Suppressor macrophage treated with lipopolysaccharide for 1 hour (primary cell): Measurements from ENCODE around the gene CCDC13.
A peak's percentile ranks its signal among the peaks of the same experiment; 100 is the strongest.

Experiments
- DNase-seq, 3 donors: peaks; one replicate each; pipeline ENCODE4 v3.0.0-alpha.2; 2020 to 2022

CCDC13 gene

DNA sequence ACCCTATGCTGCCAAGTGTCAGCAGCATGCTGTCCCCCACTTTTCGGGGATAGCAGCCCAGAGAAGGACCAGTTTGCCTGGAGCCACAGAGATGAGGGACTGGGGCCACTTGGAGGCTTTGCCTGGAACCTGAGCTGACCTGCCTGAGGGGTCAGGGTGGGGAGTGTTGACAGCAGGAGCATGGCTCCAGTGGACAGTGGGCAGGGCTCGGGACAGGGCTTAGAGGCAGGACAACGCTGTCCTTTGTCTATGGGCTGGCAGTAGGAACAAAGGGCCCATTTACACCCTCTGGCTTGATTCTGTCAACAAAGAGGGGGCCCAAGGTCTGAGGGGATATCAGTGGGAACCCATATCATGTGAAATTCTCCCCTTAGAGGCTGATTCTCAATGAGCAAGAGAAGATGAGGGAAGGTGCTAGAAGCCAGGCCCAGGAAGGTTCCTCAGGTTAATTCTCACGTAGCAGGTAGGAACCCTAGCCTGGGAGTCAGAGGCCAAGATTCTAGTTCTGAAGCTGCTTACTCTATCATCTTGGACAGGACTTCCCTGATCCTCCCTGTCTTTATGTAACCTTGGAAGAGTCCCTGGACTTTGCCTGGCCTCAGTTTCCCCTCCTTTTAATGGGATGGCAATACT lies 40.7 kb downstream of the CCDC13 start:
- no peak for DNase-seq

DNA sequence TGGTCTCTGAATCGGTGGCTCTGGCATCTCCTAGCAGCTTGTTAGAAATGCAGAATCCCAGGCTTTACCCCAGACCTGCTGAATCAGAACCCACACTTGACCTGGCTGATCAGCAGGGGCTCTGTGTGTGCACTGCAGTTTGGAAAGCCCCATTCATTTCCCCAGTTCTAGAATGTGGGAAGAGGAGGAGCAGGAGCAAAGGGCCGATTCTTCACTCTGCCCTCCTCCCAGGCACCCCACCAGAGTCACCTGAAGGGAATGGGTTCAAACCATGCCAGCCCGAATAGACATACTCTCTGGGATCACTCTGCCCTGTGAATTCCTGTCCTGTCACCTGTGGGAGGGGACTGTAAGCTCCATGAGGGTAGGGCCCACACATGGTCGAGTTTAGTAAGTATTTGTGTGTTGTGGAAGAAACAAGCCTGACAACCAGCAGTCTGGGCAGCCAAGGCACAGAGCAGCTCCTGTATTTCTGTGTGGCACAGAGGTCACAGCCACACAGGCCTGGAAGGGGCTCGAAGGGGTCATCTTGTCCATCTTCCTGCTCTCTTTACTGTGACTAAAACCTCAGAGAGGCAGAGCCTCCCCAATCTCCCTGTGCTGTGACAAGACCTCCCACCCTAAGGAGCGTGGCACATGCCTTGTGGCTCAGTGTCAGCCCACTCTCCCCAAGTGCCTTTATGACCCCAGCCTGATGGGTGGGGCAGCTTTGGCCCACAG lies 41.4 kb downstream of the CCDC13 start:
- peak in 2 of 3 donors; percentile 39 to 41 for DNase-seq

DNA sequence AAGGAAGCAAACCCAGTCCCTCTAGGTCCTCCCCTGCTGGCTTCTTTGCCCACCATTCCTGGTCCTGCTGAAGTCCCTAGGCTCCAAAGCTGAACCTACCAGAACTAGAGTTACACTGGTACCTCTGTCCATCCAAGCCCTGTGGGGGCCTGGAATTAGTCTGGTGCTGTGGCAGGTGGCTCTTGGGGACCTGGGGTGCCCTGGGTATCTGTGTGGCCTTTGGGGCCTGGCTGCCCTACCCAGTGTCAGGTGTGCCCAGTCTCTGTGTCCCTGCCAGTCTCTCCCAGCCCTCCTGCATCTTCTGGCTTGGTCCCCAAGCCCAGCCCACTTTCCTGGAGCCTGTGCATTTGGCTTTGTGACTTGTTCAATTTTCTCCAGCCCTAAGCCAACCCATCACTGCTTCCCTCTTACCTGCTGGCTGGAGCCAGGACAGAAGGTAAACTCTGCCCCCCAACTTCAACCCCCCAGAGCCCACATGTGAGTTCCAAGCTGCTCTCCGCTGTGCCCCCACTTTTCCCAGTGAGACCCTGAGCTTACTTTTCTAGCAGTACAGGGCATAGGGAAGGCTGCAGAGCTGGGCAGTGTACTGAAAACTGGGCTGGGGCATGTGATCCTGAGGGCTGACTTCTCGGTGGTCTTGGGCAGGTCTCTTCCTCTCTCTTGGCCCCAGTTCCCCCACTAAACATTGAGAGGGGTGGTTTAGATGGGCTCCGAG lies 42.2 kb downstream of the CCDC13 start:
- DNase-seq = no peak

DNA sequence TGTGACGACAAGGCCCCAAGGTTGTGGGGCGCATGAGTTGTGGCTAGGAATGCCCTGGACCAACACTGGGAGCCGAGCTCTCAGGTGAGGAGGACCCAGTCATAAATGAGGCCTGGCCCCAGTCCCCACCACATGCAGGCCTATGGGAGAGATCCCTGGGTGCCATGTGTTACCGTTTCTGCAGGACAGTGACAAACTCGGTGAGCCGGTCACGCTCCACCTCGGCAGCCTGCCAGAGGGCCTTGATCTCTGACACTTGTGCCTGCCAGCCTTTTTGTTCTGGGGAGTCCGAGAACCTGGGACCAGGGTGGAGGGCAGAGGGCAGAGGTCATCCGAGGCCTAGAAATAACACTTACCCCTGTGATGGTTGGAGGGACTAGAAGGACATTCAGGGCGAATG lies 42.8 kb downstream of the CCDC13 start:
- no peak for DNase-seq

DNA sequence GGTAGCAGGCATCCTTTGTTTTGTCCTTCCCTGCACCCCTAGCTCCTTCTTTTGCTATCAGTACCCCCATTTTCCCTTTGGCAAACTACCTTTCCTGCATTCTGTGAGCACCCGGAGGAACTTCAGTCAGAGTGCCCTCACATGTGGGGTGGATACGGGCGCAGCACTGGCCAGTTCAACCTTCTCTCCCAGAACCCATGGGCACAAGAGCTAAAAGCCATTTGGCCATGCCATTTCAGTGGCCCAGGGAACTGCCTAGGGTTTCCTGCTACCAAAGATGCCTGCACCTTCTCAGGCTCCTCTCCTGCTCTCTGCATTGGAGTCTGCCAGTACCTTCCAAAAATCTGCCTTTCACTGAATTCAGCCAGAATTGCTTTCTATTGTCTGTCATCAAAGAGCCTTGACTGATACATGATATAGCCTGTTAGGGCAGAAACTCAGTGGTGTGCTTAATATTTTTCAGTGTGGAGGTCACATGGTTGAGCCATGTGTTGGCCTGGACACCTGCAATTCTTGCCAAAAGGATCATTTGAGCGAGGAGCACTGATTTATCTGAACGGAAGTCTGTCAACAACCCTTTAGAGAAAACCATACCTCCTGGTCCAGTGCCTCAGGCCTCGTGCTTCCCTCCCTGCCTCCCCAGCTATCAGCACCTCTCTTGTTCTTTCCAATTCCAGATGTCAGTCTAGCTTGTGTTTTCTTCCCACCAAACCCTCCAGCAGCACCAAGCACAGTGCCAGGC lies 43.5 kb downstream of the CCDC13 start:
- no peak for DNase-seq

DNA sequence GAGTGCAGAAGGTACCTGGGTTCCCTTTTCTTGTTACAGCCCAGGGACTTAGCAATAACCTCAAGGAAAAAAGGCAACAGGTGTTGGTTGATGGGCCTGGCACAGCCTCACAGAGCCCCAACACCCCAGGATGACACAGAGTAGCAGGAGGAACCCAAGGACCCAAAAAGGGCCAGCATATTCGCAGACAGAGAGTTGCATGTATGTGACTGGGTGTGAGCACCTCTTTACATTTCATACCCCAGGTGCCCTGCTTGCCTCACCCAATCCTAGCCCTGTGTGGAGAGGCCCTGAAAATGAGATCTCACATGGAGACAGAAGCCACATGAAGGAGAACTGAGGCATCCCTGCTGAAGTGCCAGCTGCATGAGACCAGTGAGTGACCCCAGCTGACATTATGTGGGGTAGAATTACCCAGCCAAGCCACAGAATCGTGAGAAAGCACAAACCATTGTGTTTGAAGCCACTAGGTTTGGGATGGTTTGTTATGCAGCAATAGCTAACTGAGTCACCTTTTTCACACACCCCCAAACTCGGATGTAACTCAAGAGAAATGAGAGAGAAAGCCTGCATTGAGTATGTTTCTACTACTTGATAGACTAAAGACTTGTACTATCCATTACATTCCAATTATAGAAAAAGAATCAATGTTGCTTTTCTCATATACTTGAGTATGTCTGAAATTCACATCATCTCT lies 44.2 kb downstream of the CCDC13 start:
- no peak for DNase-seq

DNA sequence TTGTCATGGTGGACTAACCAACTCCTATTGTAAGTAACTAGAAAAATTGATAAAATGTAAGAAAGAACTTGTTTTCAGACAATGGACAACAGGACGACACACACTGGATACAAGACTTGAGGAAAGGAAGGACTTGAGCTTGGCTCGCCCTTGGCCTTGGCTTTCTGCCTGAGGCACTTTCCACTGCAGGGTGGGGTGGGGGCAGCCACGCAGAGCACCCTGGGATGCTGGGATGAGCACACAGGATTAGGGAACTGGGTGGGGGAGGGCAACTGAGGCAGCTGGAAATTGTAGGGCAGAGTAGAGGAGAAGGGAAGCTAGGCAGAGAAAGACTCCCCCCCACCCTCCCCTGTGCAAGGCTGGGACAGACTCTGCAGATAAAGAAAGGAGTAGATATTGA lies 45.0 kb downstream of the CCDC13 start:
- no peak for DNase-seq

DNA sequence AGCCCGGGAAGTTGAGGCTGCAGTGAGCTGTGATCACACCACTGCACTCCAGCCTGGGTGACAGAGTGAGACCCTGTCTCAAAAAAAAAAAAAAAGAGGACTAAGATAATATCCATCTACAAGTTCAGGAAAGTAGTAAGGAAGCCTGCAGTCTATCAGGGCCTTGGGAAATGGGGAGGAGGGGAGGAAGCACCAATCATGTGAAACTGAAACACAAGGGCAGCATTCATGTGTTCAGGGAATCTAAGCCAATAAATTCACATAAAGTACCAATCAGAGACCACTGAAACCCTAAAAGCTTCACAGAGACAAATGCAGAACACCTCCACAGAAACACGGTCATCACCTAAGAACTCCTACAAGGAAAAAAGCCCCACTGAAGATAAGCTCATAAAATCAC lies 47.6 kb downstream of the CCDC13 start:
- no peak for DNase-seq

DNA sequence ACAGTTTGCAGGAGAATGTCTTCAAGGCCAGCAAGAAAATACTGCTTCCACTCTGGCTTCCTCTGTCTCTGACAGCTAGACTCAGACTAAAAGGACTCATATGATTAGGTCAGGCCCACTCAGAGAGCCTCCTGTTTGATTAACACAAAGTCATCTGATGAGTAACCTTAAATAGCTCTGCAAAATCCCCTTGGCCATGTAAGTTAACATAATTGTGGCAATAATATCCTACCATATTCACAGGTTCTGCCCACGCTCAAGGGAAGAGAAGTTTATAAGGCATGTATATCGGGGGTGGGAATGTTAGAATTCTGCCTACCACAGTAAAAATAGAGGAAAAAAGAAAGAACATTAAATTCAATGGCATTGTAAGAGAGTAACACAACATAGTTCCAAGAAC lies 49.8 kb downstream of the CCDC13 start:
- peak; percentile 60 to 74 (median 62) for DNase-seq
